Gastrocnemius medialis (tissue), 4 donors: ENCODE data around the gene PTPRN2.

ENCODE experiments used
- CTCF ChIP-seq, 5 experiments: fragments of 450-650 bp in 3 of 5; fragments of 200-600 bp in 2 of 5; sonication (generic) in 2 of 5; IDR thresholded peaks in 4 of 5; conservative IDR thresholded peaks in 1 of 5; 1 replicate in 4 of 5; 2 replicates in 1 of 5; pipeline ENCODE4 v1.5.1; 2016 to 2019; ENCODE audit warnings: antibody characterized with exemption in 5 of 5, mild to moderate bottlenecking in 3 of 5, moderate library complexity in 3 of 5
- POLR2A ChIP-seq, 2 donors: fragments of 450-650 bp; IDR thresholded peaks; one replicate each; pipeline ENCODE4 v1.6.1; 2017; ENCODE audit warnings: antibody characterized with exemption in 2 of 2, mild to moderate bottlenecking in 2 of 2, moderate library complexity in 2 of 2

DNA sequence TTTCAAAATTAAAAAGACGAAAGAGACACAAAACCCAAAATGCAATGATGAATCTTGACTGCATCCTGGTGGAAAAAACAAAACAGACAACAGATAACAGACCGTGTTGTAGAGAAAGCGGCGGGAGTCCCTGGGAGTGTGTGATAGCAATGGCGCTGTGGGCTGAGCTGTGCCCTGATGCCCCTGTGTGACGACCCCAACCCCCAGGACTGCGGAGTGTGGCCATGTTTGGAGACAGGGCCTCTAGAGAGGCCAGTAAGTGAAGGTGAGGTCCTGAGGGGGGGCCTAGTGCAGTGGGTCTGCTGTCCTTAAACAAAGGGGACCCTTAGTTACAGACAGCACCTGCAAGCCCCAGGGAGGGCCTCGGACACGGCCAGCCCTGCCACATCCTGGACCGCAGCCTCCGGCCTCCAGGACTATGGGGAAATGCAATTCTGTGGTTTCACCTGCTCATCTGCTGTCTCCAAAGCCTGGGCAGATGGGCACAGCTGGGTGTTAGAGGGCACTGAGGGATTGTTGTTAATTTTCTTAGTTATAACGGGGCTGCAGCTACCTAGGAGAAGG is 973.1 kb downstream of the PTPRN2 start:
- TF ChIP-seq POLR2A (IDR thresholded peaks at IDR 0.05) = no peak
- TF ChIP-seq CTCF (IDR thresholded peaks at IDR 0.05 in 4 of 5, conservative IDR thresholded peaks at IDR 0.05 in 1 of 5) = no peak
